ENCODE measurements around the gene TLR7. TPM values are rescaled to one million over a fixed set of nuclear protein-coding genes. Genes with fewer than 3 reads are reported as not detected.

The TLR7 gene
- polyA plus RNA-seq, 2 of the 4 experiments (the other 2 are of a cell fraction), result not detected

- no peak for FAIRE-seq
- no peaks in the 10 kb centered on the region for H3K9me3 ChIP-seq
- no peak for DNase-seq (ENCODE audit: low read depth in 1 of 2, low spot score in 1 of 2)
- H3K4me2 ChIP-seq, result no peak overlapping the region
- 69% methylated on average over 5 of the region's 5 CpGs for WGBS (ENCODE audit: missing lambda C conversion rate)
- TF ChIP-seq FOXS1 (CRISPR knock-in tag; IDR thresholded peaks at IDR 0.05) (no peak), FOSB (CRISPR knock-in tag; IDR thresholded peaks at IDR 0.05) (no peak), CBX8 (IDR thresholded peaks at IDR 0.05) (no peak), RCOR1 (IDR thresholded peaks at IDR 0.05; ENCODE audit: low read depth, low read length) (no peak), JUNB (IDR thresholded peaks at IDR 0.05) (no peak), BHLHE40 (IDR thresholded peaks at IDR 0.05; ENCODE audit: low read depth, low read length) (no peak), HEYL (CRISPR knock-in tag; IDR thresholded peaks at IDR 0.05) (no peak), CHD2 (IDR thresholded peaks at IDR 0.05; ENCODE audit: low read length, partially characterized antibody) (no peak), HDAC2 (IDR thresholded peaks at IDR 0.05) (no peak)
- no peak for ATAC-seq
- no peak overlapping the region for H3K27ac ChIP-seq
- H3K4me3 ChIP-seq, result no peak overlapping the region
- ChIA-PET POLR2A (no interaction called here), CTCF (no interaction called here)
- no peaks in the 10 kb centered on the region for H3K4me1 ChIP-seq
Measured at GRCh38 chrX:12912791-12913482, 46.1 kb downstream of the TLR7 start.

GRCh38 chrX:12917753-12918152 is 50.9 kb downstream of the TLR7 start:
- ChIA-PET CTCF (interaction anchor here (0.8 to 1.6 kb wide), 2 partner anchors 15 to 29 kb away, joined by 4 read pairs; no protein-coding TSS in a partner anchor), POLR2A (no interaction called here)
- 54% methylated on average over 2 of the region's 2 CpGs for WGBS (ENCODE audit: missing lambda C conversion rate)
- no peak for DNase-seq (ENCODE audit: low read depth in 1 of 2, low spot score in 1 of 2)
- no peak for TF ChIP-seq FOSB (CRISPR knock-in tag; IDR thresholded peaks at IDR 0.05)
- no peak for TF ChIP-seq TP53 (CRISPR knock-in tag; IDR thresholded peaks at IDR 0.05)
- TF ChIP-seq RNF2 (IDR thresholded peaks at IDR 0.05; ENCODE audit: borderline replicate concordance, low read depth), result no peak
- TF ChIP-seq BCL3 (IDR thresholded peaks at IDR 0.05), result no peak
- TF ChIP-seq ZSCAN20 (CRISPR knock-in tag; IDR thresholded peaks at IDR 0.05), result no peak
- H3K27ac ChIP-seq, result no peak overlapping the region
- no peaks in the 10 kb centered on the region for H3K9me3 ChIP-seq
- H3K4me2 ChIP-seq, result no peak overlapping the region
- no peak for FAIRE-seq
- H3K4me1 ChIP-seq, result no peaks in the 10 kb centered on the region
- no peak for ATAC-seq
- no peak overlapping the region for H3K4me3 ChIP-seq

- CTCF ChIA-PET, result interaction anchor here (1.1 kb wide), 1 partner anchor 14 kb away, joined by 3 read pairs; no protein-coding TSS in a partner anchor
- no peak overlapping the region for H3K4me3 ChIP-seq
- H3K4me2 ChIP-seq, result no peak overlapping the region
- no peak for ATAC-seq
- no peaks in the 10 kb centered on the region for H3K9me3 ChIP-seq
- POLR2A ChIA-PET, result no interaction called here
- WGBS (ENCODE audit: missing lambda C conversion rate), result 79% methylated on average over 10 of the region's 10 CpGs
- no peak for DNase-seq (ENCODE audit: low read depth in 1 of 2, low spot score in 1 of 2)
- no peak for FAIRE-seq
- H3K27ac ChIP-seq, result no peak overlapping the region
- no peaks in the 10 kb centered on the region for H3K4me1 ChIP-seq
- no peak for TF ChIP-seq REST (IDR thresholded peaks at IDR 0.05)
- no peak for TF ChIP-seq E2F6 (IDR thresholded peaks at IDR 0.05; ENCODE audit: borderline replicate concordance, low read depth)
- TF ChIP-seq NPAS2 (CRISPR knock-in tag; IDR thresholded peaks at IDR 0.05; ENCODE audit: borderline replicate concordance), result no peak
- no peak for TF ChIP-seq CEBPB (IDR thresholded peaks at IDR 0.05)
- no peak for TF ChIP-seq USF2 (IDR thresholded peaks at IDR 0.05)
- no peak for TF ChIP-seq EHF (CRISPR knock-in tag; IDR thresholded peaks at IDR 0.05)
- no peak for TF ChIP-seq ESRRA (IDR thresholded peaks at IDR 0.05; ENCODE audit: borderline replicate concordance, low read length)
- TF ChIP-seq HOXB13 (CRISPR knock-in tag; IDR thresholded peaks at IDR 0.05; ENCODE audit: low read depth), result no peak
- TF ChIP-seq HEYL (CRISPR knock-in tag; IDR thresholded peaks at IDR 0.05), result no peak
- no peak for TF ChIP-seq TFCP2L1 (CRISPR knock-in tag; IDR thresholded peaks at IDR 0.05)
- TF ChIP-seq TP53 (CRISPR knock-in tag; IDR thresholded peaks at IDR 0.05), result no peak
- no peak for TF ChIP-seq CBX2 (IDR thresholded peaks at IDR 0.05; ENCODE audit: borderline replicate concordance, low read depth)
- TF ChIP-seq NR3C1 (IDR thresholded peaks at IDR 0.05), result no peak
- TF ChIP-seq GATA3 (IDR thresholded peaks at IDR 0.05; ENCODE audit: borderline replicate concordance), result no peak
- TF ChIP-seq SREBF2 (IDR thresholded peaks at IDR 0.05), result no peak
- TF ChIP-seq BCL3 (IDR thresholded peaks at IDR 0.05), result no peak
Measured at GRCh38 chrX:12919051-12919450, 52.2 kb downstream of the TLR7 start.

Measured in A549 (cell line).